CD4-positive, alpha-beta T cell (primary cell): ENCODE measurements around the gene MAD2L1BP. TPM values are rescaled to one million over a fixed set of nuclear protein-coding genes. Genes with fewer than 3 reads are reported as not detected.

Experiments
- ATAC-seq: fragments of 200-7000 bp; cut with Tn5 transposase; one replicate; pipeline ENCODE4 v1.10.0; 2022; ENCODE audit warnings: mild to moderate bottlenecking; ENCODE audit not compliant: poor library complexity
- CTCF ChIA-PET: fragments of 350-600 bp; sonication (Branson Sonifier 250); formaldehyde crosslinking; loops from one replicate; lab custom pipeline; 2021; ENCODE audit warnings: antibody characterized with exemption, inconsistent platforms; lab: Charles Lee
- POLR2A ChIA-PET: fragments of 350-600 bp; sonication (Branson Sonifier 250); formaldehyde crosslinking; loops from one replicate; lab custom pipeline; 2021; ENCODE audit warnings: antibody characterized with exemption, inconsistent platforms; lab: Charles Lee
- DNase-seq, 14 experiments: peaks; one replicate each; pipeline ENCODE4 v3.0.0-alpha.2; 2013 to 2020; ENCODE audit warnings: mixed read lengths in 2 of 14
- H3K27ac ChIP-seq, 2 donors: one replicate each; pipeline versions ENCODE4 v1.5.1 to v1.7.0; 2013; ENCODE audit warnings: low read length in 2 of 2, low read depth in 1 of 2, mild to moderate bottlenecking in 1 of 2
- H3K27me3 ChIP-seq, 2 experiments: 1 replicate in 1 of 2; 2 replicates in 1 of 2; pipeline versions ENCODE4 v1.6.1 to v1.7.0; 2013; ENCODE audit warnings: low read length in 2 of 2, control low read depth in 1 of 2, mild to moderate bottlenecking in 1 of 2, moderate library complexity in 1 of 2; ENCODE audit not compliant: insufficient read depth in 2 of 2, control insufficient read depth in 1 of 2
- H3K36me3 ChIP-seq: one replicate; pipeline ENCODE4 v1.6.1; 2013; ENCODE audit warnings: low read length, control low read depth; ENCODE audit not compliant: insufficient read depth
- H3K4me1 ChIP-seq: one replicate; pipeline ENCODE4 v1.6.1; 2013; ENCODE audit warnings: low read length, control low read depth; ENCODE audit not compliant: insufficient read depth
- H3K4me3 ChIP-seq: one replicate; pipeline ENCODE4 v1.5.1; 2013; ENCODE audit warnings: mild to moderate bottlenecking, low read length, moderate library complexity
- H3K9me3 ChIP-seq, 2 experiments: 1 replicate in 1 of 2; 2 replicates in 1 of 2; pipeline versions ENCODE4 v1.6.1 to v1.7.0; 2013; ENCODE audit warnings: low read length in 2 of 2, mild to moderate bottlenecking in 2 of 2, control low read depth in 1 of 2, moderate library complexity in 1 of 2; ENCODE audit not compliant: control insufficient read depth in 1 of 2, insufficient read depth in 1 of 2
- H3K27ac Mint-ChIP-seq: one replicate; pipeline ENCODE4 v1.8.0; 2020; ENCODE audit warnings: mixed read lengths
- H3K27me3 Mint-ChIP-seq: one replicate; pipeline ENCODE4 v1.8.0; 2021; ENCODE audit warnings: mixed read lengths
- H3K36me3 Mint-ChIP-seq: one replicate; pipeline ENCODE4 v1.8.0; 2021; ENCODE audit warnings: low read depth, mixed read lengths
- H3K4me1 Mint-ChIP-seq: one replicate; pipeline ENCODE4 v1.8.0; 2021; ENCODE audit warnings: low read depth, mixed read lengths
- H3K4me3 Mint-ChIP-seq: one replicate; pipeline ENCODE4 v1.8.0; 2020; ENCODE audit warnings: mild to moderate bottlenecking, mixed read lengths
- H3K9me3 Mint-ChIP-seq: one replicate; pipeline ENCODE4 v1.8.0; 2020; ENCODE audit warnings: mixed read lengths
- intact Hi-C, 2 experiments: fragments of 100-400 bp; cut with DNase I in 1 of 2; cut with micrococcal nuclease in 1 of 2; formaldehyde crosslinking; loops; one replicate each; pipeline versions ENCODE4 v1.15.1 to v1.9.0; 2023 to 2025; cut with DNase I, micrococcal nuclease
- total RNA-seq, 174 experiments: library from RNA in 2 of 174; stranded (reverse) in 2 of 174; gene quantifications; one replicate each; pipeline ENCODE4 v1.2.3 and lab custom pipeline; 2021 to 2026
- TF ChIP-seq, protein P1 (sequence below): fragments of 200-600 bp; IDR thresholded peaks from one replicate; pipeline ENCODE4 v1.8.0; 2022; ENCODE audit warnings: antibody characterized with exemption, mild to moderate bottlenecking

MAD2L1BP gene
- total RNA-seq, 2 experiments from 2014 or later = 36.6 to 39.2 TPM

DNA sequence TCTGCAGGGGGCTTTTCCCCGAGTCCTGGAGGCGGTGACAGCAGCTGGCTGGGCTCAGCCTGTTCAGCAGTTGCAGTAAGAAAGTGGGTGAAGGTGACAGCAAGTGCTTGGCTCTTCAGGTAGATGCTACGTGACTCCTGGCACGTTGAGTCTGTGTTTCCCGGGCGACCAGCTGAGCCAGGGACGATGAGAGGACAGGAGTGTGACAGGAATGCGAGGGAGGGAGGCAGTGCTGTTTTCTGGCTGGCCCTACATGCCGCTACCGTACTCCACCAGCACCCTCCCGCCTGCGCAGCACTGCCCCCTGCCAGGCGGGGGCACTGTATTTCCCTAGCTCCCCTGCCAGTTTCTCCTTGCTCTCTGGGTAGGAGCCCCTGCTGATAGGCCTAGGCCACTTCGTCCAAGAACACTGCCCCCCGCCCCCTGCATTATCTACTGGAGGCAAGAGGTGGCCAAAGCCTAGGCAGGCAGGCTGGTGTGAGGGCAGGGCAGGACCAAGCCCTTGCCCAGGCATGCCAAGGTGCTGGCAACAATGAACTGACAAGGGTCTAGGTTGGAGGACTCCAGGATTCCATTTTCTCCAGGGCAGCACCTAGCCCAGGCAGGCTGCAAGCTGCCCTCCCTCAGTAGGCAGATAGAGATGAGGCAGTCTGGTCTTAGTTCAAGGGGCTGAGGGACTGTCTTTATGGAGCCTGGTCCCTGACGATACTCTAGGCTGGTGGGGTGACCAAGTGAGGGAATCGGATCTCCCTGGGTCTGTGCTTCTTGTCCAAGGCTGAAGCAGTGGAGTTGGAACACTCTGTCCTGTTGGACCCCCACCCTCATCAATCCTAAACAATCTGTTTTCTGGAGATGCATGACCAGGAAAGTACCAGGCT, 32.8 kb downstream of the MAD2L1BP start:
- Histone ChIP-seq H3K27me3 (no peaks in the 10 kb centered on the region), H3K27ac (no peak overlapping the region), H3K9me3 (no peaks in the 10 kb centered on the region), H3K36me3 (peaks cover 29% of the 10 kb centered on the region), H3K4me1 (peaks cover 17% of the 10 kb centered on the region), H3K4me3 (no peak overlapping the region)
- peak overlapping the region; percentile 25 for H3K4me3 Mint-ChIP-seq
- POLR2A ChIA-PET = interaction anchor here (1.2 kb wide), 1 partner anchor 39 kb away, joined by 3 read pairs; no protein-coding TSS in a partner anchor
- peaks cover 34% of the 10 kb centered on the region for H3K36me3 Mint-ChIP-seq
- CTCF ChIA-PET = interaction anchor here (0.9 to 2.7 kb wide), 7 partner anchors 9 to 461 kb away, joined by 3 to 16 read pairs (median 5); partner anchors contain the start of genes MAD2L1BP, MRPS18A and VEGFA
- H3K4me1 Mint-ChIP-seq = peaks cover 20% of the 10 kb centered on the region
- peak overlapping the region; percentile 67 for H3K27ac Mint-ChIP-seq
- peak in 13 of 14 experiments; percentile 10 to 74 (median 37) for DNase-seq
- H3K27me3 Mint-ChIP-seq = no peaks in the 10 kb centered on the region
- no peaks in the 10 kb centered on the region for H3K9me3 Mint-ChIP-seq
- TF ChIP-seq, protein P1, sequence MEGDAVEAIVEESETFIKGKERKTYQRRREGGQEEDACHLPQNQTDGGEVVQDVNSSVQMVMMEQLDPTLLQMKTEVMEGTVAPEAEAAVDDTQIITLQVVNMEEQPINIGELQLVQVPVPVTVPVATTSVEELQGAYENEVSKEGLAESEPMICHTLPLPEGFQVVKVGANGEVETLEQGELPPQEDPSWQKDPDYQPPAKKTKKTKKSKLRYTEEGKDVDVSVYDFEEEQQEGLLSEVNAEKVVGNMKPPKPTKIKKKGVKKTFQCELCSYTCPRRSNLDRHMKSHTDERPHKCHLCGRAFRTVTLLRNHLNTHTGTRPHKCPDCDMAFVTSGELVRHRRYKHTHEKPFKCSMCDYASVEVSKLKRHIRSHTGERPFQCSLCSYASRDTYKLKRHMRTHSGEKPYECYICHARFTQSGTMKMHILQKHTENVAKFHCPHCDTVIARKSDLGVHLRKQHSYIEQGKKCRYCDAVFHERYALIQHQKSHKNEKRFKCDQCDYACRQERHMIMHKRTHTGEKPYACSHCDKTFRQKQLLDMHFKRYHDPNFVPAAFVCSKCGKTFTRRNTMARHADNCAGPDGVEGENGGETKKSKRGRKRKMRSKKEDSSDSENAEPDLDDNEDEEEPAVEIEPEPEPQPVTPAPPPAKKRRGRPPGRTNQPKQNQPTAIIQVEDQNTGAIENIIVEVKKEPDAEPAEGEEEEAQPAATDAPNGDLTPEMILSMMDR = peak; percentile 58
- ATAC-seq = peak; percentile 67
- intact Hi-C loops = loop anchor here (5.0 to 10.0 kb wide), 2 partner anchors 61 to 96 kb away; no protein-coding TSS in a partner anchor

DNA sequence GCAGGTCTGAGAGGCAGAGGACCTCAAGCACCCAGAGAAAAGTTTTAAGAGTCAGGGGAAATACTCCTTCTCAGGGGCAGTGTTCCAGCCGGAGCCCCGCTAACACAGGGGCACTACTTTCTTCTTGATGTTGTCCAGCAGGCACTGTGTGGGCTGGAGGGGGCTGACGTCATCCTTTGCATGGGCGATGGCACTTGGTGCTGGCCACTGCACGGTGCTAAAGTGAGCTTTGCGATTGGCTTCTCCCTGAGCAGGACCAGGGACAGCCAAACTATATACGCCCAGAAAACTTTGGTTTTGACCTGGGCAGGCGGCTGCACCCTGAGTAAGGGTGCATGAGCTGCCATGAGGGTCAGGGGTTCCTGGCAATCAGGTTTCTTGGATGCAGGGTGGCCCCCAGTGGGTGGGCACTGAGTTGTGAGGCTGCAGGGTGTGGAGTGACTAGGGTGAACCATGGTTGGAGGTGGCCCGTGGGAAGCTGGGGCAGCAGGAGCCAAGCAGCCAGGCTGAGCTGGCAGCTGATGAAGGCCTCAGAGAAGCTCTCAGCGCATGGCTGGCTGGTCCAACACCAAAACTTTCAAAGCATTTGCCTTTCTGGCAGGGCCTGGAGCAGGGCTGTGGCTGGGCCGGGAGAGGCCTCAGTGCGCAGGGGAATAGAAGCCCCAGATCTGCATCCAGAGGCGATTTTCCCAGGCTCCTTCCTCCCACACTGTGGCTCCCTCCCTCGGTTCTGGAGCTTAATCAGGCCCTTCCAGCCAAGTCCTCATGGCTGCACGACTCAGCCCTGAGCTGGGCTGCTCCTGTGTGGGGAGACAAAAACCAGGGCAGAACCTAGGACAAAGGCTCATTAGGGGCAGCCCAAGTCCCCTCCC, 33.6 kb downstream of the MAD2L1BP start:
- TF ChIP-seq, protein P1 = no peak
- H3K4me3 ChIP-seq = no peak overlapping the region
- DNase-seq (peak in 1 of 14 experiments; percentile 19), ATAC-seq (no peak)
- intact Hi-C loops = loop anchor here (5.0 to 10.0 kb wide), 2 partner anchors 62 to 96 kb away; no protein-coding TSS in a partner anchor
- Mint-ChIP-seq H3K9me3 (no peaks in the 10 kb centered on the region), H3K36me3 (peaks cover 43% of the 10 kb centered on the region), H3K4me3 (no peak overlapping the region), H3K4me1 (peaks cover 20% of the 10 kb centered on the region), H3K27me3 (no peaks in the 10 kb centered on the region), H3K27ac (peak overlapping the region; percentile 44)
- no peaks in the 10 kb centered on the region for H3K27me3 ChIP-seq
- CTCF ChIA-PET = no interaction called here
- H3K4me1 ChIP-seq = peaks cover 17% of the 10 kb centered on the region
- POLR2A ChIA-PET = interaction anchor here (1.2 kb wide), 1 partner anchor 40 kb away, joined by 3 read pairs; the partner anchor contains the start of gene GTPBP2
- H3K9me3 ChIP-seq = no peaks in the 10 kb centered on the region
- H3K27ac ChIP-seq = no peak overlapping the region
- peaks cover 38% of the 10 kb centered on the region for H3K36me3 ChIP-seq
